Measurements from ENCODE around the gene TMC7. TPM values are rescaled to one million over a fixed set of nuclear protein-coding genes. Genes with fewer than 3 reads are reported as not detected.
A peak's percentile ranks its signal among the peaks of the same experiment; 100 is the strongest.

The TMC7 gene
- total RNA-seq, 3 donors from 2014 or later, result 0.64 to 1.3 (median 0.73) TPM

DNA sequence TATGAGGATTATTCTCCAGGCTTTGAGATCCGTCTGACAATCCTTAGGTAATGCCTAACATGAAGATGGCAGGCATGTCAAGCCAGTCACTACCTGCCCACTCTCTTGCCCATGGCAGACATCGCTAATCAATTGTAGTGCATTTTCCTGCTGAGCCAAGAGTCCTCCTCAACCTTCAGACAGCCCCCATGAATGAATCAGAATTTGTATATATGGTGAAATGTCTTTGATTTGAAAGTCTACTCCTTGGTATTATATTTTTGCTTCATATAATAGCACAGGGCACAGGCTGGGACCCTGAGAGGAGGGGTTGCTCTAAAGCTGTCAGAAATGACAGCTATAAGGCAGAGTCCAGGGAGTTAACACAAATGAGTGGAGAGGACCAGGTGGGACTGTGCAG, 56.7 kb downstream of the TMC7 start:
- no peak overlapping the region for H3K4me3 ChIP-seq
- intact Hi-C loops (cut with DNase I; ENCODE audit: low total_unique reads), result no loop called here
- no peak for TF ChIP-seq POLR2A (IDR thresholded peaks at IDR 0.05)
- TF ChIP-seq POLR2AphosphoS5 (IDR thresholded peaks at IDR 0.05), result no peak
- no peak for TF ChIP-seq CTCF (IDR thresholded peaks at IDR 0.05)

DNA sequence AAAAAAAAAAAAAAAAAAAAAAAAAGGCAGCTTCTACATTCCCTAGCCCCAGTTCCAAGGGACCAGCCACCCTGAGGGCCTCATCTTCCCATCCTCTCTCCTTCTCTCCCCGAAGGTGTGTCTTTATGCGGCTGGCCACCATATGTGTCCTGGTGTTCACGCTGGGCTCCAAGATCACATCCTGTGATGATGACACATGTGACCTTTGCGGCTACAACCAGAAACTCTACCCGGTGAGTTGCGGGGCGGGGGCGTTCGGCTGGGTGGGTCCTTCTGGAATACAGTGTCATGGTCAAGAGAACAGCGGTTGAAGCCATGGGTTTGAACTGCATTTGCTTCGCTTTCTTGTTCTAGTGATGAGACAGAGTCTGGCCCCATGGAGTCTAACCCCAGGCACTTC, 61.0 kb downstream of the TMC7 start:
- TF ChIP-seq CTCF (IDR thresholded peaks at IDR 0.05) (no peak), POLR2AphosphoS5 (IDR thresholded peaks at IDR 0.05) (no peak), POLR2A (IDR thresholded peaks at IDR 0.05) (no peak)
- no peak overlapping the region for H3K4me3 ChIP-seq
- H3K27me3 ChIP-seq, result no peaks in the 10 kb centered on the region
- intact Hi-C loops (cut with DNase I; ENCODE audit: low total_unique reads), result no loop called here
- no peaks in the 10 kb centered on the region for H3K9me3 ChIP-seq
- no peak for DNase-seq (ENCODE audit: low spot score in 2 of 2)
- no peak overlapping the region for H3K27ac ChIP-seq
- no peaks in the 10 kb centered on the region for H3K4me1 ChIP-seq
- no peaks in the 10 kb centered on the region for H3K36me3 ChIP-seq

More for the DNA sequence above, 56.7 kb downstream of the TMC7 start:
- H3K27ac ChIP-seq, result no peak overlapping the region
- H3K9me3 ChIP-seq, result peaks cover 0 to 4% of the 10 kb centered on the region in 2 donors
- H3K4me1 ChIP-seq, result no peaks in the 10 kb centered on the region
- no peaks in the 10 kb centered on the region for H3K27me3 ChIP-seq
- DNase-seq (ENCODE audit: low spot score in 2 of 2), result no peak
- H3K36me3 ChIP-seq, result no peaks in the 10 kb centered on the region

GRCh38 chr16:19046062-19046461, 62.3 kb downstream of the TMC7 start:
- DNase-seq (ENCODE audit: low spot score in 2 of 2), result no peak
- H3K27me3 ChIP-seq, result no peaks in the 10 kb centered on the region
- H3K4me1 ChIP-seq, result no peaks in the 10 kb centered on the region
- TF ChIP-seq POLR2A (IDR thresholded peaks at IDR 0.05), result no peak
- no peak for TF ChIP-seq CTCF (IDR thresholded peaks at IDR 0.05)
- TF ChIP-seq POLR2AphosphoS5 (IDR thresholded peaks at IDR 0.05), result no peak
- no peak overlapping the region for H3K4me3 ChIP-seq
- no peaks in the 10 kb centered on the region for H3K9me3 ChIP-seq
- no peak overlapping the region for H3K27ac ChIP-seq
- intact Hi-C loops (cut with DNase I; ENCODE audit: low total_unique reads), result no loop called here
- no peaks in the 10 kb centered on the region for H3K36me3 ChIP-seq

DNA sequence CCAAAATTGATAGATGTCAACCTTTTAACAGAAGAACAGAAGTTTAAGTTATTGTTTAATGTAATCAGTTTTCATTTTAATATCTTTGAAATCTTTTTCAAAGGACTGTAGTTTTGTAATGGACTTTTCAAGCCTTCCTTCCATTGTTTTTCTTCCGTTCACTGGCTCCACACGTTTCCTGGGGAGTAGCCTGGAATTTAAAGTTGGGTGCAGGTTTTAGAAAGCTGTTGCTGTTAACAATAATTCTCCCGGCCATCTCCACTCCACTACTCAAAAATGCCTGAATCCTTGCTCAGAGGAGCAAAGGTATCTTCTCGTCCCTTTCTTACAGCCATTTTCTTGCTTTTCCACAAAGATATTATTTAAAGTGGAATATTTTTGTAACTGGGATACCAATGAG, 79.0 kb downstream of the TMC7 start:
- Histone ChIP-seq H3K27me3 (no peaks in the 10 kb centered on the region), H3K36me3 (no peaks in the 10 kb centered on the region), H3K9me3 (no peaks in the 10 kb centered on the region), H3K27ac (no peak overlapping the region), H3K4me3 (no peak overlapping the region), H3K4me1 (no peaks in the 10 kb centered on the region)
- DNase-seq (ENCODE audit: low spot score in 2 of 2), result no peak
- TF ChIP-seq POLR2AphosphoS5 (IDR thresholded peaks at IDR 0.05) (no peak), POLR2A (IDR thresholded peaks at IDR 0.05) (no peak), CTCF (IDR thresholded peaks at IDR 0.05) (no peak)
- intact Hi-C loops (cut with DNase I; ENCODE audit: low total_unique reads), result no loop called here

DNA sequence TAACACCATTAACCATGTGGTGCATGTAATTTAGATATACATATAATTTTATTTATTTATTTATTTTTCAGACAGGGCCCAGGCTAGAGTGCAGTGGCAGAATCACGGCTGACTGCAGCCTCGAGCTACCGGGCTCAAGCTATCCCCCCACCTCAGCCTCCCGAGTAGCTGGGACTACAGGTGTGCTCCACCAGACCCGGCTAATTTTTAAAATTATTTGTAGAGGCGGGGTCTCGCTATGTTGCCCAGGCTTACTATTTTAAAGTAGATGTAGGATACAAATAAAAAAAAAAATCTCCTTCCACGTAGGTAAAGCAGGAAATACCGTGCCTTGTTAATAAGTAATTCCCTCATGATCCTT, 83.2 kb downstream of the TMC7 start:
- no peaks in the 10 kb centered on the region for H3K9me3 ChIP-seq
- intact Hi-C loops (cut with DNase I; ENCODE audit: low total_unique reads), result no loop called here
- H3K36me3 ChIP-seq, result no peaks in the 10 kb centered on the region
- no peak for DNase-seq (ENCODE audit: low spot score in 2 of 2)
- H3K27ac ChIP-seq, result peak overlapping the region; percentile 100
- no peak for TF ChIP-seq POLR2A (IDR thresholded peaks at IDR 0.05)
- no peak for TF ChIP-seq POLR2AphosphoS5 (IDR thresholded peaks at IDR 0.05)
- TF ChIP-seq CTCF (IDR thresholded peaks at IDR 0.05), result no peak
- H3K4me1 ChIP-seq, result no peaks in the 10 kb centered on the region
- H3K27me3 ChIP-seq, result no peaks in the 10 kb centered on the region
- H3K4me3 ChIP-seq, result peak overlapping the region; percentile 80 to 93 (median 81)

Measured in breast epithelium (tissue), 4 donors.